Panc1 (cell line): Measurements from ENCODE around the gene HEPACAM. TPM values are rescaled to one million over a fixed set of nuclear protein-coding genes. Genes with fewer than 3 reads are reported as not detected.

Experiments used
- ATAC-seq: fragments of 200-7000 bp; cut with Tn5 transposase; 2 replicates; pipeline ENCODE4 v1.9.1; 2020; ENCODE audit warnings: mild to moderate bottlenecking, moderate library complexity
- BruUV-seq: library from RNA; stranded (reverse); fragments of 400-500 nt; replicated peaks from 2 replicates; lab custom pipeline; 2021; lab: Mats Ljungman, UMichigan
- CTCF ChIA-PET: fragments of 300-600 bp; sonication (Branson Sonifier 250); formaldehyde crosslinking; loops from one replicate; lab custom pipeline; 2022; ENCODE audit warnings: antibody characterized with exemption; lab: Charles Lee
- POLR2A ChIA-PET: fragments of 300-600 bp; sonication (Branson Sonifier 250); formaldehyde crosslinking; loops from one replicate; lab custom pipeline; 2022; ENCODE audit warnings: antibody characterized with exemption; lab: Charles Lee
- DNase-seq: peaks from one replicate; pipeline ENCODE4 v3.0.0-alpha.2; 2010; ENCODE audit warnings: low read depth, low spot score
- H3K27ac ChIP-seq: 2 replicates; pipeline ENCODE4 v1.5.1; 2011; ENCODE audit warnings: mild to moderate bottlenecking, low read length, inconsistent platforms
- H3K27me3 ChIP-seq: fragments of 200-500 bp; sonication (Bioruptor generic); 2 replicates; pipeline ENCODE4 v1.6.0; 2014; ENCODE audit warnings: low read length, inconsistent platforms; ENCODE audit not compliant: control insufficient read depth, insufficient read depth
- H3K36me3 ChIP-seq: fragments of 200-500 bp; sonication (Bioruptor generic); 2 replicates; pipeline ENCODE4 v1.5.1; 2014; ENCODE audit warnings: inconsistent platforms, mild to moderate bottlenecking, low read length, moderate library complexity; ENCODE audit not compliant: control insufficient read depth, insufficient read depth
- H3K4me1 ChIP-seq: 2 replicates; pipeline ENCODE4 v1.5.1; 2011; ENCODE audit warnings: inconsistent platforms, mild to moderate bottlenecking, low read length, moderate library complexity; ENCODE audit not compliant: control insufficient read depth, insufficient read depth
- H3K4me3 ChIP-seq, 2 experiments: 2 replicates each; pipeline ENCODE4 v1.5.1; 2011 to 2012; ENCODE audit warnings: low read depth in 2 of 2, low read length in 2 of 2, mild to moderate bottlenecking in 2 of 2, inconsistent platforms in 1 of 2, moderate library complexity in 1 of 2
- H3K9me3 ChIP-seq: fragments of 200-500 bp; sonication (Bioruptor generic); 2 replicates; pipeline ENCODE4 v1.5.1; 2014; ENCODE audit warnings: low read depth, mild to moderate bottlenecking, inconsistent platforms, low read length, moderate library complexity; ENCODE audit not compliant: control insufficient read depth, insufficient read depth
- POLR2AphosphoS5 ChIP-seq: IDR thresholded peaks from 2 replicates; pipeline ENCODE4 v1.6.1; 2012; ENCODE audit warnings: mild to moderate bottlenecking, low read depth, low read length, moderate library complexity
- REST ChIP-seq, 2 experiments: IDR thresholded peaks; 2 replicates each; pipeline ENCODE4 v1.6.1; 2011 to 2012; ENCODE audit warnings: low read depth in 2 of 2, control low read depth in 1 of 2, low read length in 1 of 2, mild to moderate bottlenecking in 1 of 2, moderate library complexity in 1 of 2; ENCODE audit not compliant: insufficient read depth in 1 of 2
- SIN3A ChIP-seq: IDR thresholded peaks from 2 replicates; pipeline ENCODE4 v1.6.1; 2012; ENCODE audit warnings: low read depth, mild to moderate bottlenecking, low read length, moderate library complexity, borderline replicate concordance; ENCODE audit not compliant: insufficient read depth
- TCF7L2 ChIP-seq: IDR thresholded peaks from 2 replicates; pipeline ENCODE4 v1.6.1; 2011; ENCODE audit warnings: mild to moderate bottlenecking, low read depth, low read length, inconsistent platforms
- in situ Hi-C: cut with HindIII; loops from 2 replicates; pipeline ENCODE4 v1.10.0; 2016; ENCODE audit warnings: low sequenced_read_pairs, low pct_unique_long_range_greater_than_20kb
- intact Hi-C: fragments of 100-400 bp; cut with micrococcal nuclease; formaldehyde crosslinking; loops from one replicate; pipeline ENCODE4 v1.10.0; 2022; ENCODE audit not compliant: unreplicated experiment
- total RNA-seq: library from RNA; stranded (reverse); gene quantifications from one replicate; pipeline ENCODE4 v1.2.1, GENCODE V29; 2021; ENCODE audit not compliant: unreplicated experiment
- TF ChIP-seq, protein P1 (sequence below): fragments of 450-650 bp; IDR thresholded peaks from 2 replicates; pipeline ENCODE4 v1.5.1; 2017; ENCODE audit warnings: mild to moderate bottlenecking

The HEPACAM gene
- total RNA-seq, 1 experiment from 2014 or later, result not detected

DNA sequence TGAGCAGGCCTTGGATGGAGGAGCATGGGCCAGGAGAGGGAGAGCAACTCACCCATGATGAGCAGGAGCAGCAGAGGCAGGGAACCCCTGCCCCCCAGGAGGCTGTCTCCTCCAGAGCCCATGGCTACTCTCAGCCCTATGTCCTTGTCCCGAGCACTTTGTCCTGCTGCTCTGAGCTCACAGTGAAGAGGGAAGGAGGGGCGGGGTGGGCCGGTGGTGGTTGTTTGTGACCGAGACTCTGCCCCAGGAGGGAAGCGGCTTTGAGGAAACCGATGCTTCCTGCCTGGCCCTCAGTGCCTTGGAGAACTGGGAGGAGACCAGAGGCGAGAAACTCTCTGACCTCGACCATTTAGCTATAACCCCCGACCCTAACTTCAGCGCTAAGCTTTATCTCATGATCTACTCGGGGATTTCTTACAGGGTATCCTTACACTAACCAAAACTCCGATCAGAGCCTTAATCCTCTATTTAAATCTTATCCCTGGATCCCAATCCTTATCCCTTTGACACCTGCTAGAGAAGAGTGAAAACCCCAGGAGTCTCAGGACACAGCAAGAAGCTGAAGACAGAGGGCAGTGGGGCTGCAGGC is 38.1 kb downstream of the HEPACAM start, which contains the start of gene ROBO4:
Gene ROBO4, minus strand, starts transcription at position 192 of the 589 bp plus-strand sequence. Its CDS starts 70 bp downstream, at position 122.
- H3K36me3 ChIP-seq, result no peaks in the 10 kb centered on the region
- no peak for ATAC-seq
- H3K9me3 ChIP-seq, result no peaks in the 10 kb centered on the region
- in situ Hi-C loops (no loop called here), intact Hi-C loops (no loop called here)
- no peak within 1 kb of the TSS for H3K27ac ChIP-seq
- 0 out of 2 replicates have a peak, but pooled peaks cover 3% of the 10 kb centered on the region for H3K4me1 ChIP-seq
- H3K4me3 ChIP-seq, result no peak within 1 kb of the TSS
- peaks cover 19% of the 10 kb centered on the region for H3K27me3 ChIP-seq
- no peak for DNase-seq
- no TSS peak for BruUV-seq
- CTCF ChIA-PET, result no interaction called here
- POLR2A ChIA-PET, result no interaction called here
- TF ChIP-seq, protein P1, sequence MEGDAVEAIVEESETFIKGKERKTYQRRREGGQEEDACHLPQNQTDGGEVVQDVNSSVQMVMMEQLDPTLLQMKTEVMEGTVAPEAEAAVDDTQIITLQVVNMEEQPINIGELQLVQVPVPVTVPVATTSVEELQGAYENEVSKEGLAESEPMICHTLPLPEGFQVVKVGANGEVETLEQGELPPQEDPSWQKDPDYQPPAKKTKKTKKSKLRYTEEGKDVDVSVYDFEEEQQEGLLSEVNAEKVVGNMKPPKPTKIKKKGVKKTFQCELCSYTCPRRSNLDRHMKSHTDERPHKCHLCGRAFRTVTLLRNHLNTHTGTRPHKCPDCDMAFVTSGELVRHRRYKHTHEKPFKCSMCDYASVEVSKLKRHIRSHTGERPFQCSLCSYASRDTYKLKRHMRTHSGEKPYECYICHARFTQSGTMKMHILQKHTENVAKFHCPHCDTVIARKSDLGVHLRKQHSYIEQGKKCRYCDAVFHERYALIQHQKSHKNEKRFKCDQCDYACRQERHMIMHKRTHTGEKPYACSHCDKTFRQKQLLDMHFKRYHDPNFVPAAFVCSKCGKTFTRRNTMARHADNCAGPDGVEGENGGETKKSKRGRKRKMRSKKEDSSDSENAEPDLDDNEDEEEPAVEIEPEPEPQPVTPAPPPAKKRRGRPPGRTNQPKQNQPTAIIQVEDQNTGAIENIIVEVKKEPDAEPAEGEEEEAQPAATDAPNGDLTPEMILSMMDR, result no peak
- TF ChIP-seq TCF7L2 (no peak), REST (IDR thresholded peaks at IDR 0.05; ENCODE audit: insufficient read depth in 1 of 2, low read depth in 2 of 2, low read length in 1 of 2) (no peak), POLR2AphosphoS5 (no peak), SIN3A (no peak)

- Histone ChIP-seq H3K27me3 (peaks cover 11% of the 10 kb centered on the region), H3K4me3 (no peak overlapping the region), H3K4me1 (0 out of 2 replicates have a peak, but pooled peaks cover 3% of the 10 kb centered on the region), H3K27ac (no peak overlapping the region), H3K36me3 (no peaks in the 10 kb centered on the region), H3K9me3 (no peaks in the 10 kb centered on the region)
- ATAC-seq (no peak), DNase-seq (no peak)
- BruUV-seq, result no TSS peak
- POLR2A ChIA-PET, result no interaction called here
- CTCF ChIA-PET, result no interaction called here
- TF ChIP-seq, protein P1, result no peak
- no peak for TF ChIP-seq REST (IDR thresholded peaks at IDR 0.05; ENCODE audit: insufficient read depth in 1 of 2, low read depth in 2 of 2, low read length in 1 of 2)
- TF ChIP-seq POLR2AphosphoS5, result no peak
- TF ChIP-seq SIN3A, result no peak
- TF ChIP-seq TCF7L2, result no peak
- in situ Hi-C loops, result no loop called here
- intact Hi-C loops, result no loop called here
Observed at GRCh38 chr11:124896821-124897391, 38.9 kb downstream of the HEPACAM start.
